SH-SY5Y (cell line): ENCODE data around the gene P2RX4.

Experiments used
- GATA2 ChIP-seq: IDR thresholded peaks from 2 replicates; pipeline ENCODE4 v1.6.1; 2011; ENCODE audit warnings: mild to moderate bottlenecking, low read depth, low read length
- GATA3 ChIP-seq: IDR thresholded peaks from 2 replicates; pipeline ENCODE4 v1.6.1; 2011; ENCODE audit warnings: low read depth, mild to moderate bottlenecking, low read length, moderate library complexity

P2RX4 gene

DNA sequence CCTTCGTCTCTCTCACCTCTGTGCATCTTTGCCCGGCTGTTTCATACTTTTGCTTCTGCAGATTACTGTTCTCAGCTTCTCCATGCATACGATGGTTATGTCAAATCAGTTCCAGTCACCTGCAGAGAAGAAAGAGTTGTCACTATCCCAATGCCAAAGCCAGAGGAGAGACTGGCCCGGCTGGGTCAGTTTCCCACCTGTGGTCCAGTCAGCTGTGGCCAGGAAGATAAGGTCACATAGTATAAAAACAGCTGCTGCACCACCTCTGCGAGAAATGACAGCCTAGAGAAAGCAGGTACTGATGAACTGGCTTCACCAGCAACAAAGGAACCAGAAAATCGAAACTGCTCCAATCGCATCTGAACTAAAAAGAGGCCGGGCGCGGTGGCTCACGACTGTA is 6.4 kb upstream of the P2RX4 start:
- TF ChIP-seq GATA3 = no peak
- TF ChIP-seq GATA2 = no peak

DNA sequence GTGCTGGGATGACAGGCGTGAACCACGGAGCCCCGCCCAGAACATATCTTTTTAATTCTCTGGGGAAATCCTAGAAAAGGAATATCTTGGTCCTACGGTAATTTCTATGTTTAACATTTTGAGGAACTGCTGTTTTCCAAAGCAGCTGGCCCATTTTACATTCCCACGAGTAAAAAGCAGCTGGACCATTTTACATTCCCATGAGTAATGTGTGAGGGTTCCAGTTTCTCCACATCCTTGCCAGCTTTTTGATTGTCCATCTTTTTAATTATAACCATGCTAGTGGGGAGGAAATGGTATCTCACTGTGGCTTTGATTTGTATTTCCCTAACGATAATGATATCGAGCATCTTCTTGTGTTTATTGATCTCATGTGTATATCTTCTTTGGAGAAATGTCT is 4.4 kb upstream of the P2RX4 start:
- no peak for TF ChIP-seq GATA3

DNA sequence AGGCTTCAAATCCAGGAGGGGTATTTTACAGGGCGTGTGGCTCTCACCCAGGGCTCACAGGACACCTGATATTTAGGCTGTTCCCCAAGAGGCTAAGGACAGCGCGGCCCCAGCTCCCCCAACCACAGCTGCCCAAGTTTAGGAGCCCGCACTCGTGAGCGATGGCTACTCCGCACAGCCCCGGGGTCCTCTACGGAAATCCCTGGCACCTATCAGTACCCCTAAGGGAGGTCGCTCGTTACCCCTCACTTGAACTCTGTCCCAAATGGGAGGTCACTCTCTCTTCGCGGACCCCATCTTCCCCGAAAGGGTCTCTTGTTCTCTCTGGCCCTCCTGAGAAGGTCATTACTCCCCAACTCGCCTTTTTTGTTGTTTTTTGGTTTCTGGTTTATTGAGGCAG is 708 bp upstream of the P2RX4 start:
- no peak for TF ChIP-seq GATA2
- no peak for TF ChIP-seq GATA3

DNA sequence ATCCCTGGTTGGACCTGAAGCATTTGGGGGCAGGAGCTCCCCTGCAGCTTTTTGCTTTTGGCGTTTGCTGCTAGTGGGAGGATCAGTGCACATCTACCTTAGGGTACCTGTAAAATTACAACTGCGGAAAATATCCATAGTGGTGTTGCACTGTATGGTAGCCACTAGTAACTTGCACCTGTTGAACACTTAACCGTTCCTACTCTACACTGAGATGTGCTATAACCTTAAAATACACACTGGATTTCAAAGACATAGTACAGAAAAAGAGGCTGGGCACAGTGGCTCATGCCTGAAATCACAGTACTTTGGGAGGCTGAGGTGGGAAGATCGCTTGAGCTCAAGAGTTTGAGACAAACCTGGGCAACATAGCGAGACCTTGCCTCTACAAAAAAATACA is 2.9 kb downstream of the P2RX4 start:
- no peak for TF ChIP-seq GATA3
- TF ChIP-seq GATA2 = no peak

DNA sequence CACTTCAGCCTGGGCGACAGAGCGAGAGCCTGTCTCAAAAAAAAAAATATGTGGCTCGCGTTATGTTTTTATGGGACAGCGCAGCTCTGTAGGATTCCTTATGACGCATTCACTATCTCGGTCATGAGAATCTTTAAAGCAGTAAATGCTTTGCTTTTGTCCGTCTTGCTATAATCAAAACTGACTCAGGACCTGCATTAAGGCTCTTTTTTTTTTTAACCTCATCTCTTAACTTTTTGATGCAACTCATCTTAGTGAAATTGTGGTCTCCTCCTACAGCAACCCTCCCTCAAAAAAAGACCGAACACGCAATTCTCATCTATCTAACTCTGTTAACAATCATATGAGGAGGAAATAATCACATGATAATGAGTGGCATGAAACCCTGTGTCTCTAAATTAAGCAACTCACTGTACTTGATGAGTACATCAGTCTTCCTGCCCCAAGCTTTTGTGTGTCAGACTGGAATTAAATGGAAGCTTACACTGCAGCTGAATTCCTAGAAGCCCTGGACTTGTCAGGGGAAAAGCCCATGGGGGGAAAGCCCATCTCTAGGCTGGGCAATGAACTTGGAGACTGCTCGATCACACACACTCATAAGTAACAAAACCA is 4.3 kb downstream of the P2RX4 start:
- TF ChIP-seq GATA2 = no peak
- TF ChIP-seq GATA3 = no peak

DNA sequence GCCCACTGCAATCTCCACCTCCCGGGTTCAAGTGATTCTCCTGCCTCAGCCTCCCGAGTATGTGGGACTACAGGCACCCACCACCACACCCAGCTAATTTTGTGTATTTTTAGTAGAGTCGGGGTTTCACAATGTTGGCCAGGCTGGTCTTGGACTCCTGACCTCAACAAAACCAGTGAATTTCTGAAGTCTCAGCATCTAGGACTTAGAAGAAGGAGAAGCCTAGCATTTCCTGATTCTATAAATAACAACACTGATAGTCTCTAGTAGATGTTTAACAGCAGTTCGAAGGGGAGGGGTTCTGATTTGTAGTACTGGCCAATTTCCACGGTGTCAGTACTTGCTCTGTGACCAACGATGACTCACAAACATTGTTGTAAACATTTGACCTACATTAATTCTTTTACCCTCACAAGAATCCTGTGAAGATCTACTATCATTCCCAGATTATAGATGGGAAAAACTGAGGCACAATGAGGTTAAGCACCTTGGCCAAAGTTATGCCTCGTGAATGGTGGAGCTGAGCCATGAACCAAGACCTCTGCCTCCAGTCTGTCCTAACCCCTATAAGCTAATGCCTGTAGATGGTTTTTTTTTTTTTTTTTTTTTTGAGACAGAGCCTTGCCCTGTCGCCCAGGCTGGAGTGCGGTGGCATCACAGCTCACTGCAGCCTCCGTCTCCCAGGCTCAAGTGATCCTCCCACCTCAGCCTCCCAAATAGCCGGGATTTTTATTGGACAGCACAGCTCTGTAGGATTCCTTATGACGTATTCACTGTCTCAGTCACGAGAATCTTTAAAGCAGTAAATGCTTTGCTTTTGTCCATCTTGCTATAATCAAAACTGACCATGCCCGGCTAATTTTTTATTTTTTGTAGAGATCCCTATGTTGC is 5.2 kb downstream of the P2RX4 start:
- TF ChIP-seq GATA2 = no peak
- no peak for TF ChIP-seq GATA3

DNA sequence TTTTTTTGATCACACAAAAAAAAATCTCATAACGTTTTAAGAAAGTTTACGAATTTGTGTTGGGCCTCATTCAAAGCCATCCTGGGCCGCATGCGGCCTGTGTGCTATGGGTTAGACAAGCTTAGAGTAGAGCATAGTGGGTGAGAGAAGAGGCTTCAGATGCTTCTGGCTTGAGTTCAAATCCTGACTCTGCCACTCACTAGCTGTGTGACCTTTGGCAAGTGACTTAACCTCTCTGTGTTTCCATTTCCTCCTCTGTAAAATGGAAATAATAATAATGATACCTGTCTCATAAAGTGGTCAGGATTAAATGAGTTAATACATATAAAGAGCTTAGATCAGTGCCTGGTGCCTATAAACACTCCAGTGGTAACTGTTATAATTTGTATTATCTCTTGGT is 6.2 kb downstream of the P2RX4 start:
- TF ChIP-seq GATA3 (no peak), GATA2 (no peak)

DNA sequence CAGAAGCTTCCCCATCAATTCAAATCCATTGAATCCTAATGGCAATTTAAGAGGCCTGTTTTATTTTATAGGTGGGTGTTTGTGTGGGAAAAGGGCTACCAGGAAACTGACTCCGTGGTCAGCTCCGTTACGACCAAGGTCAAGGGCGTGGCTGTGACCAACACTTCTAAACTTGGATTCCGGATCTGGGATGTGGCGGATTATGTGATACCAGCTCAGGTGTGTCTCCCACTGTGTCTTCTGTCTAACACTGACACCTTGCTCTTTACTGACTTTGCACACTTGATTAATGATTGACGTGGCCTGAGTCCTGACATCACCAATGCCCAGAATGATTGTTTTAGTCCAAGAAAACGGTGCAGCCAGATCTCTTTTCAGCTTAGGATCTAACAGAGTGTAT is 7.1 kb downstream of the P2RX4 start:
- TF ChIP-seq GATA3 = no peak
- TF ChIP-seq GATA2 = no peak

DNA sequence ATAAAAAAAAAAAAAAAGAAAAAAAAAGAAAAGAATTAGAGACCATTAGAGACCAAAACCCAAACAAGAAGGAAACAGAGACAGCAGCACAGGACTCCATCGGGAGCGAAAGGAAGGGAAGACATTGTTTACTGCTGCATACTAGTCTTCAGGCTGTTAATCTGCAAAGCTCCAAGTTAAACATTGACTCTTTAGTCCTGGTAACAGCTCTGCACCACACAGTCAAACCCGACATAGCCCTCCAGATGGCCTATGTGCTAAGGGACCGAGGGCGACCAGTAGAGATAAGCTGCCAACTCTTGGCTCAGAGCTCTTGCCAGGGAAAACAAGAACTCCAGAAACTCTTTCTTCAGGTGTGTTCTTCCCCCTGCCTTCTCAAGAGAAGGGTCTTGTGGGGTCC is 7.8 kb downstream of the P2RX4 start:
- TF ChIP-seq GATA3 (no peak), GATA2 (0 out of 2 replicates have a peak, but pooled peaks have one; percentile 16)

DNA sequence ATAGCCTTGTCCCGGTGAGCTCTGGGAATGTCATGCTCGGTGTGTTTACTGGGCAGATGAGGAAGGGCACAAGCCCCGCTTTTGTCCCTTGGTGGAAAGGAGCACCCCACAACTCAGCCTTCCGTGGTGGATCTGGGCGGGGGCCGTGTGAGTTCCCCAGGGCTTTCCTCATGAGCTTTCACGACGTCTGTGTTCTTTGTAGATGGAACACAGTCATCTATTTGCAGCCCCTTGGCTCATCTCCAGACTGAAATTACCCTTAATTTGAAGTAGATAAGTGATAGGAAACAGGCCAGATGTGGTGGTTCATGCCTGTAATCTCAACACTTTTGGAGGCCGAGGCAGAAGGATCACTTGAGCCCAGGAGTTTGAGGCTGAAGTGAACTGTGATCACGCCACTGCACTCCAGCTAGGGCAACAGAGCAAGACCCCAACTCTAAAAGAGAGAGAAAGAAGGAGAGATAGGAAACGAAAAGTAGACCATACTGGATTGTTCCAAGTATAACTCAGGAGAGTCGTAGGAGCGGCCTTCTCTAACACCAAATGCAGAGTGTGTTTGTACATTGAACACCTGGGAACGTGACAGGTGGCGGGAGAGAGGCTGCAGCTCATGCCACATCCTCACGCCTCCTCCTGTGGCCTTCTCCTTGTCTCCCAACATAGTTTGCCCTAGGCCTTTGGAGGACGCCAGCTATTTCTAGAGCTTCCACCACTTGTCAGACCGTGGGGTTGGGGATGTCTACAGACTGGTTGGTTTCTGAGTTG is 8.8 kb downstream of the P2RX4 start:
- peak; percentile 64 for TF ChIP-seq GATA2
- TF ChIP-seq GATA3 = no peak

DNA sequence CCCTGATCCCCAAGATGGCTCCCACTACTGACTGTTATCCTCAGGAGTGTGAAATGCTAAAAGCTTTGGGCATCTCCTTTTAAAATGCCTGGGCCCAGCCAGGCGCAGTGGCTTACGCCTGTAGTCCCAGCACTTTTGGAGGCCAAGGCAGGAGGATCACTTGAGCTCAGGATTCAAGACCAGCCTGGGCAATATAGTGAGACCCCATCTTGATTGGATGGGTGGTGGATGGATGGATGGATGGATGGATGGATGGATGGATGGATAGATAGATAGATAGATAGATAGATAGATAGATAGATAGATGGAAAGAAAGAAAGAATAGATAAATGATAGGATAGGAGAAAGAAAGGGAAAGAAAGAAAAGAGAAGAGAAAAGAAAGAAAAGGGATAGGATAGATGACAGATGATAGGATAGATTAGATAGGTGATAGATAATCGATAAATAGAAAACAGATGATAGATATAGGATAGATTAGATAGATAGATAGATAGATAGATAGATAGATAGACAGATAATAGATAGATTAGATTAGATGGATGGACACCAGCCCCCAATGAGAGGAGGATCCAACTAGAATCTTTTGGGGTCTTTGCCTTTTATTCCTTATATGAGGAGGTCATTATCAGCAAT is 9.5 kb downstream of the P2RX4 start:
- no peak for TF ChIP-seq GATA2
- no peak for TF ChIP-seq GATA3

DNA sequence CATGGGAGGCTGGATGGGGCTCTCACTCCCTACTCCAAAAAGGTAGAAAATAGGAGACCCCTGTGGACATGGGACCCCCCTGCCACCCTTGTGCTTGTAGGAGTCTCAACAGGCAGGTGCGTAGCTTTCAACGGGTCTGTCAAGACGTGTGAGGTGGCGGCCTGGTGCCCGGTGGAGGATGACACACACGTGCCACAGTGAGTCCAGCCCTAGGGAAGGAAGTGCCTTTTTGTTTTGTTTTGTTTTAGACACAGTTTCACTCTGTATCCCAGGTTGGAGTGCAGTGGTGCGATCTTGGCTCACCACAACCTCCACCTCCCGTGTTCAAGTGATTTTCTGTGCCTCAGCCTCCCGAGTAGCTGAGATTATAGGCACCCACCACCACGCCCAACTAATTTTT is 12.9 kb downstream of the P2RX4 start:
- TF ChIP-seq GATA3 = no peak
- TF ChIP-seq GATA2 = no peak

DNA sequence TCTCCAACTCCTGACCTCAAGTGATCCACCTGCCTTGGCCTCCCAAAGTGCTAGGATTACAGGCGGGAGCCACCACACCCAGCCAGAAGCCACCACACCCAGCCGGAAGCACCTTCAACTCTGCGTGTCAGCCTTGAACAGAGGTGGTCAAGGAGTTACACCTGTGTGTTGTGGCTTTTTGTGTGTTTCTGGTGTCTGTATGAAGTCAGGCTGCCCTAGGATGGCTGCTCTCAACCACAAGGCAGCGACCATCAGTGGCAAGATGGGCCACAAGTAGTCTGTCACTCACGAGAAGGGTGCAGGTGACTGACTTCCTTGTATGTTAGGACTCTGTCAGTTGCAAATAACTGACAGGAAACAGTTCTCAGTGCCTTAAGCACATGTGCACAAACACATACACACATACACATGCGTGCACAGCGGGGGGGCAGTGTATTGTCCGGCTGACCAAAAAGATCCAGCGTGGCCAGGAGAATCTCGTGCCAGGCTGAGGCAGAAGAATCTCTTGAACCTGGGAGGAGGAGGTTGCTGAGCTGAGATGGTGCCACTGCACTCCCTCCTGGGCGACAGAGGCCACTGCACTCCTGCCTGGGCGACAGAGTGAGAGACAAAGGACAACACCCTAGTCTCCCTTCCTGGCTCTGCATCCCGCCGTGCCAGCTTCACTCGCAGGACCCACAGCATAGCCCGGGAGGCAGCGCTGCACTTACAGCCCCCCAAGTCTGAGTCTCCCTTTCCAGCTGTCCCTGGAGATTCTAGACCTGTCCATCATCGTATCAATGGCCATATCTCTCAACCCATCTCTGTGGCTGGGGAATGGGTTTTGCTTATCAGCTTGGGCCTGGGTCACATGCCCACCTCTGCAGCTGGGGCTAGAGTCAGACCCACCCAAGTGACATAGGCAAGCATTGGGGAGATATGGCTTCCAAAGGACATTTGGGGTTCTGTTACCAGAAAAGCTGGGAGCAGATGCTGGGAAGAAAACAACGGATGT is 13.7 kb downstream of the P2RX4 start:
- TF ChIP-seq GATA3 = no peak; the same call in 1 of the 2 replicates
- peak; percentile 73 for TF ChIP-seq GATA2

DNA sequence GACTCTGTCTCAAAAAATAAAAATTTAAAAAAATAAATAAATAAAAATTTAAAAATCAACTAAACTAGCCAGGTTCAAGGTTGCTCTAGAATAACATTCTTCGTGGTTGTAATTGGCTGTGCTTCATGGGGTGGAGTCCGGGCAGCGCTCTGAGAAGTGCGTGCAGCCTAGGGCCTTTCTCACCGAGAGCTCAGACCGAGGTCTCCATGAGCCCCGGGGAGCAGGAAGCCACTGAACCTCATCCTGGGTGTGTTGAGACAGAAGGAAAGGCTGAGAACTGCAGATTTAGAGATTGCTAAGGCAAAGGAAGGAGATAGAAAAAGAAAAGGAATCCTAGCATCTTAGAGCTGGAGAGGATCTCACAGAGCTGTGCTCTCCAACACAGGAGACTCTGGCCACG is 14.7 kb downstream of the P2RX4 start:
- TF ChIP-seq GATA2 (no peak), GATA3 (no peak)
